Astrocyte (in vitro differentiated cells and primary cell): ENCODE data around the gene ARID4B. TPM values are rescaled to one million over a fixed set of nuclear protein-coding genes. Genes with fewer than 3 reads are reported as not detected.

Source experiments
- DNase-seq: peaks from one replicate; pipeline ENCODE4 v3.0.0-alpha.2; 2010; ENCODE audit warnings: low read depth
- FAIRE-seq: peaks from 2 replicates; lab custom pipeline; 2011; peaks lifted over from hg19 to GRCh38; lab: Jason Lieb, UNC
- H2AFZ ChIP-seq: 2 replicates; pipeline ENCODE4 v1.6.0; 2012; ENCODE audit warnings: low read depth, low read length, inconsistent platforms
- H3K27ac ChIP-seq: 2 replicates; pipeline ENCODE4 v1.5.1; 2011; ENCODE audit warnings: low read depth, low read length, inconsistent platforms
- H3K27me3 ChIP-seq: 2 replicates; pipeline ENCODE4 v1.6.0; 2011; ENCODE audit warnings: low read length, inconsistent platforms; ENCODE audit not compliant: insufficient read depth
- H3K36me3 ChIP-seq: 2 replicates; pipeline ENCODE4 v1.5.1; 2011; ENCODE audit warnings: low read length, inconsistent platforms; ENCODE audit not compliant: insufficient read depth
- H3K4me1 ChIP-seq: 2 replicates; pipeline ENCODE4 v1.5.1; 2011; ENCODE audit warnings: low read length, inconsistent platforms; ENCODE audit not compliant: insufficient read depth
- H3K4me2 ChIP-seq: 2 replicates; pipeline ENCODE4 v1.6.0; 2012; ENCODE audit warnings: low read length, inconsistent platforms
- H3K4me3 ChIP-seq: 2 replicates; pipeline ENCODE4 v1.5.1; 2011; ENCODE audit warnings: low read depth, mild to moderate bottlenecking, low read length, inconsistent platforms; ENCODE audit not compliant: insufficient read depth
- H3K79me2 ChIP-seq: 2 replicates; pipeline ENCODE4 v1.6.0; 2012; ENCODE audit warnings: mild to moderate bottlenecking, low read length, inconsistent platforms; ENCODE audit not compliant: insufficient read depth
- H3K9ac ChIP-seq: 2 replicates; pipeline ENCODE4 v1.6.0; 2012; ENCODE audit warnings: mild to moderate bottlenecking, low read length, inconsistent platforms
- H3K9me3 ChIP-seq: 2 replicates; pipeline ENCODE4 v1.5.1; 2012; ENCODE audit warnings: low read depth, mild to moderate bottlenecking, low read length, inconsistent platforms; ENCODE audit not compliant: insufficient read depth
- H4K20me1 ChIP-seq: 2 replicates; pipeline ENCODE4 v1.6.0; 2012; ENCODE audit warnings: low read length, inconsistent platforms; ENCODE audit not compliant: insufficient read depth
- H3K27ac Mint-ChIP-seq: one replicate; pipeline ENCODE4 v1.8.0; 2021; ENCODE audit warnings: mild to moderate bottlenecking, mixed read lengths; ENCODE audit not compliant: unreplicated experiment
- H3K27me3 Mint-ChIP-seq: one replicate; pipeline ENCODE4 v1.8.0; 2021; ENCODE audit warnings: low read depth, mixed read lengths; ENCODE audit not compliant: unreplicated experiment
- H3K36me3 Mint-ChIP-seq: one replicate; pipeline ENCODE4 v1.8.0; 2021; ENCODE audit warnings: low read depth, mixed read lengths; ENCODE audit not compliant: unreplicated experiment
- H3K4me1 Mint-ChIP-seq: one replicate; pipeline ENCODE4 v1.8.0; 2021; ENCODE audit warnings: low read depth, mixed read lengths; ENCODE audit not compliant: unreplicated experiment
- H3K4me3 Mint-ChIP-seq: one replicate; pipeline ENCODE4 v1.8.0; 2021; ENCODE audit warnings: mild to moderate bottlenecking, moderate library complexity, mixed read lengths; ENCODE audit not compliant: unreplicated experiment
- H3K9me3 Mint-ChIP-seq: one replicate; pipeline ENCODE4 v1.8.0; 2021; ENCODE audit warnings: mild to moderate bottlenecking, mixed read lengths; ENCODE audit not compliant: unreplicated experiment
- CTCF ChIP-seq: IDR thresholded peaks from 2 replicates; pipeline ENCODE4 v1.5.1; 2011; ENCODE audit warnings: low read depth, mild to moderate bottlenecking, inconsistent platforms, low read length, moderate library complexity; ENCODE audit not compliant: insufficient read depth
- EZH2 ChIP-seq: IDR thresholded peaks from 2 replicates; pipeline ENCODE4 v1.6.1; 2012; ENCODE audit warnings: mild to moderate bottlenecking, low read length, inconsistent platforms; ENCODE audit not compliant: insufficient read depth
- total RNA-seq: library from RNA; stranded (reverse); gene quantifications from 2 replicates; pipeline ENCODE4 v1.2.1, GENCODE V29; 2021

ARID4B gene
- total RNA-seq, 1 donor from 2014 or later: 38.6 TPM

GRCh38 chr1:235296729-235297128 is 31.2 kb downstream of the ARID4B start:
- Mint-ChIP-seq H3K9me3 (peaks cover 3% of the 10 kb centered on the region), H3K4me3 (no peak overlapping the region), H3K27ac (no peak overlapping the region), H3K27me3 (no peaks in the 10 kb centered on the region), H3K36me3 (peaks cover 4% of the 10 kb centered on the region), H3K4me1 (peaks cover 22% of the 10 kb centered on the region)
- Histone ChIP-seq H3K27ac (no peak overlapping the region), H3K9ac (no peak overlapping the region), H3K79me2 (peaks cover 96% of the 10 kb centered on the region), H3K4me3 (no peak overlapping the region), H3K4me2 (no peak overlapping the region), H3K9me3 (no peaks in the 10 kb centered on the region), H4K20me1 (peaks cover 88% of the 10 kb centered on the region), H3K36me3 (no peaks in the 10 kb centered on the region), H3K4me1 (peaks cover 3% of the 10 kb centered on the region), H3K27me3 (no peaks in the 10 kb centered on the region), H2AFZ (no peak overlapping the region)
- DNase-seq (no peak), FAIRE-seq (no peak)
- TF ChIP-seq CTCF: no peak
- TF ChIP-seq EZH2: no peak

- Histone ChIP-seq H3K9me3 (no peaks in the 10 kb centered on the region), H3K4me3 (no peak overlapping the region), H3K4me1 (peaks cover 3% of the 10 kb centered on the region), H2AFZ (no peak overlapping the region), H3K9ac (no peak overlapping the region), H3K27me3 (no peaks in the 10 kb centered on the region), H4K20me1 (peaks cover 85% of the 10 kb centered on the region), H3K36me3 (no peaks in the 10 kb centered on the region), H3K4me2 (no peak overlapping the region), H3K79me2 (peaks cover 96% of the 10 kb centered on the region), H3K27ac (peak overlapping the region; percentile 6)
- H3K36me3 Mint-ChIP-seq: peaks cover 4% of the 10 kb centered on the region
- no peak for TF ChIP-seq EZH2
- TF ChIP-seq CTCF: no peak
- peak; percentile 63 for DNase-seq
- H3K27me3 Mint-ChIP-seq: no peaks in the 10 kb centered on the region
- FAIRE-seq: peak; percentile 80
- no peak overlapping the region for H3K4me3 Mint-ChIP-seq
- H3K27ac Mint-ChIP-seq: no peak overlapping the region
- H3K4me1 Mint-ChIP-seq: peaks cover 22% of the 10 kb centered on the region
- H3K9me3 Mint-ChIP-seq: peaks cover 3% of the 10 kb centered on the region
Observed at GRCh38 chr1:235295902-235296350, 32.1 kb downstream of the ARID4B start.

- Histone ChIP-seq H3K27ac (no peak overlapping the region), H3K27me3 (no peaks in the 10 kb centered on the region), H3K4me3 (no peak overlapping the region), H3K36me3 (no peaks in the 10 kb centered on the region), H3K4me1 (peaks cover 3% of the 10 kb centered on the region), H4K20me1 (peaks cover 87% of the 10 kb centered on the region), H3K9me3 (no peaks in the 10 kb centered on the region), H3K79me2 (peaks cover 96% of the 10 kb centered on the region), H3K4me2 (no peak overlapping the region), H2AFZ (no peak overlapping the region), H3K9ac (no peak overlapping the region)
- no peak for FAIRE-seq
- no peak overlapping the region for H3K4me3 Mint-ChIP-seq
- TF ChIP-seq EZH2 (no peak), CTCF (no peak)
- no peaks in the 10 kb centered on the region for H3K27me3 Mint-ChIP-seq
- no peak overlapping the region for H3K27ac Mint-ChIP-seq
- no peaks in the 10 kb centered on the region for H3K36me3 Mint-ChIP-seq
- peaks cover 3% of the 10 kb centered on the region for H3K9me3 Mint-ChIP-seq
- no peak for DNase-seq
- H3K4me1 Mint-ChIP-seq: peaks cover 16% of the 10 kb centered on the region
Observed at GRCh38 chr1:235293322-235293942, 34.5 kb downstream of the ARID4B start.
